T-cell (primary cell): ENCODE data around the gene ENOX1. TPM values are rescaled to one million over a fixed set of nuclear protein-coding genes. Genes with fewer than 3 reads are reported as not detected.

ENCODE experiments used
- ATAC-seq, 4 experiments: fragments of 200-7000 bp in 3 of 4; fragments of 150-1000 bp in 1 of 4; cut with Tn5 transposase; replicated peaks in 1 of 4; 1 replicate in 3 of 4; 2 replicates in 1 of 4; pipeline ENCODE4 v1.10.0; 2021; ENCODE audit warnings: moderate library complexity in 3 of 4, mild to moderate bottlenecking in 2 of 4, moderate number of reproducible peaks in 1 of 4
- CTCF ChIA-PET, 2 donors: fragments of 300-600 bp; sonication (Branson Sonifier 250); formaldehyde crosslinking; loops; one replicate each; lab custom pipeline; 2022; ENCODE audit warnings: antibody characterized with exemption in 2 of 2; lab: Charles Lee
- POLR2A ChIA-PET, 2 donors: fragments of 300-600 bp; sonication (Branson Sonifier 250); formaldehyde crosslinking; loops; one replicate each; lab custom pipeline; 2022; ENCODE audit warnings: antibody characterized with exemption in 2 of 2; lab: Charles Lee
- DNase-seq, 35 experiments: peaks; one replicate each; pipeline versions ENCODE4 v3.0.0 to v3.0.0-alpha.2; 2013 to 2023
- H3K27ac ChIP-seq: one replicate; pipeline ENCODE4 v1.5.1; 2013; ENCODE audit warnings: low read length
- H3K27me3 ChIP-seq, 2 experiments: replicated peaks in 1 of 2; 1 replicate in 1 of 2; 2 replicates in 1 of 2; pipeline versions ENCODE4 v1.6.1 to v1.7.0; 2013; ENCODE audit warnings: low read length in 1 of 2, mixed read lengths in 1 of 2; ENCODE audit not compliant: control insufficient read depth in 2 of 2, insufficient read depth in 2 of 2; ENCODE audit errors: extremely low read depth in 1 of 2
- H3K36me3 ChIP-seq, 2 donors: 1 replicate in 1 of 2; 2 replicates in 1 of 2; pipeline versions ENCODE4 v1.6.1 to v1.7.0; 2013; ENCODE audit warnings: low read length in 1 of 2; ENCODE audit not compliant: control insufficient read depth in 2 of 2, insufficient read depth in 1 of 2; ENCODE audit errors: extremely low read depth in 1 of 2
- H3K4me1 ChIP-seq, 2 experiments: 1 replicate in 1 of 2; 2 replicates in 1 of 2; pipeline versions ENCODE4 v1.6.1 to v1.7.0; 2013; ENCODE audit warnings: low read length in 2 of 2, mixed read lengths in 1 of 2; ENCODE audit not compliant: insufficient read depth in 2 of 2, control insufficient read depth in 1 of 2; ENCODE audit errors: extremely low read depth in 1 of 2
- H3K4me3 ChIP-seq, 2 donors: 1 replicate in 1 of 2; 2 replicates in 1 of 2; pipeline versions ENCODE4 v1.5.1 to v1.7.0; 2013; ENCODE audit warnings: mild to moderate bottlenecking in 2 of 2, low read length in 1 of 2, moderate library complexity in 1 of 2; ENCODE audit not compliant: control insufficient read depth in 1 of 2; ENCODE audit errors: extremely low read depth in 1 of 2
- H3K9me3 ChIP-seq: 2 replicates; pipeline ENCODE4 v1.7.0; 2013
- H3K27ac Mint-ChIP-seq, 2 donors: one replicate each; pipeline ENCODE4 v1.8.0; 2020 to 2021; ENCODE audit warnings: mild to moderate bottlenecking in 2 of 2, mixed read lengths in 2 of 2
- H3K27me3 Mint-ChIP-seq, 2 donors: one replicate each; pipeline ENCODE4 v1.8.0; 2021 to 2022; ENCODE audit warnings: mixed read lengths in 2 of 2
- H3K36me3 Mint-ChIP-seq: one replicate; pipeline ENCODE4 v1.8.0; 2021; ENCODE audit warnings: mixed read lengths
- H3K4me1 Mint-ChIP-seq, 3 donors: one replicate each; pipeline ENCODE4 v1.8.0; 2020 to 2022; ENCODE audit warnings: mixed read lengths in 3 of 3, mild to moderate bottlenecking in 1 of 3
- H3K4me3 Mint-ChIP-seq, 3 donors: one replicate each; pipeline ENCODE4 v1.8.0; 2020 to 2022; ENCODE audit warnings: mild to moderate bottlenecking in 3 of 3, mixed read lengths in 3 of 3, moderate library complexity in 3 of 3
- H3K9me3 Mint-ChIP-seq, 3 donors: one replicate each; pipeline ENCODE4 v1.8.0; 2020 to 2022; ENCODE audit warnings: mixed read lengths in 3 of 3
- WGBS: methylation state at CpG from one replicate; pipeline ENCODE4 v1.1.5; 2013; ENCODE audit warnings: missing lambda C conversion rate; ENCODE audit not compliant: insufficient coverage; 5-methylcytosine and 5-hydroxymethylcytosine counted together
- total RNA-seq, 35 experiments: library from RNA in 6 of 35; stranded (reverse) in 6 of 35; fragments of 120-200 nt in 1 of 35; gene quantifications; one replicate each; pipeline versions ENCODE4 v1.2.1 to v1.2.4 and lab custom pipeline; 2013 to 2026

The ENOX1 gene
- total RNA-seq, 5 donors from 2014 or later (not counting 1 experiment from before 2014, with no cell fraction given) = 0.10 TPM; not detected in 4

DNA sequence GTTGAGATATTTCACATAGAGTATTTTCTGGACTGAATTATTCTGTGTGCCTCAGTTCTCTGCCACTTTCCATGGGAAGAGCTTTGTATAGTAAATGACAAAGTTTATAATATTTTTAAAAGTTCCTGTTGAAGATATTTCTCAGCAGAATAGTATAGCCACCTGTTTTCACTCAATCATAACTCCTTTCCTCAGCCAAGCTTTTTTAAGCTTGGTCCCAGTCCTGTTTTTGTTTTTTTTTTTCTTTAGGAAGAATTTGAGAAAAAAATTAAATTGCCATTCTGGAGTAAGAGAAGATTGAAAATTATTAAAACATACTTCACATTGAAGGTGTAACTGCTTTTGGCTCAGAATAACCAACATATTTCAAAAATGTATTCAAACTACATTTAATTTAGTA is 55.5 kb downstream of the ENOX1 start:
- no peak for ATAC-seq
- Mint-ChIP-seq H3K4me3 (no peak overlapping the region), H3K27me3 (peaks cover 8 to 9% of the 10 kb centered on the region in 2 donors), H3K4me1 (no peaks in the 10 kb centered on the region), H3K36me3 (no peaks in the 10 kb centered on the region), H3K27ac (no peak overlapping the region), H3K9me3 (no peaks in the 10 kb centered on the region)
- H3K27me3 ChIP-seq = no peaks in the 10 kb centered on the region
- H3K27ac ChIP-seq = no peak overlapping the region
- no peaks in the 10 kb centered on the region for H3K9me3 ChIP-seq
- no peaks in the 10 kb centered on the region for H3K4me1 ChIP-seq
- no peaks in the 10 kb centered on the region for H3K36me3 ChIP-seq
- ChIA-PET POLR2A (interaction anchor here in 1 of 2 donors (0.7 kb wide), 1 partner anchor 825 kb away, joined by 3 read pairs; no protein-coding TSS in a partner anchor), CTCF (interaction anchor here in 1 of 2 donors (0.7 kb wide), 1 partner anchor 395 kb away, joined by 4 read pairs; no protein-coding TSS in a partner anchor)
- no peak for DNase-seq
- H3K4me3 ChIP-seq = no peak overlapping the region

- H3K9me3 Mint-ChIP-seq = no peaks in the 10 kb centered on the region
- WGBS = 100% methylated on average over 2 of the region's 3 CpGs
- ChIA-PET CTCF (no interaction called here), POLR2A (interaction anchor here in 1 of 2 donors (0.6 to 0.7 kb wide), 2 partner anchors 94 to 825 kb away, joined by 3 read pairs; no protein-coding TSS in a partner anchor)
- no peak overlapping the region for H3K27ac Mint-ChIP-seq
- ATAC-seq (no peak), DNase-seq (no peak)
- Histone ChIP-seq H3K4me1 (no peaks in the 10 kb centered on the region), H3K4me3 (no peak overlapping the region), H3K27ac (no peak overlapping the region), H3K36me3 (no peaks in the 10 kb centered on the region), H3K27me3 (no peaks in the 10 kb centered on the region), H3K9me3 (no peaks in the 10 kb centered on the region)
- peaks cover 8 to 9% of the 10 kb centered on the region in 2 donors for H3K27me3 Mint-ChIP-seq
- H3K4me3 Mint-ChIP-seq = no peak overlapping the region
- H3K4me1 Mint-ChIP-seq = no peaks in the 10 kb centered on the region
- H3K36me3 Mint-ChIP-seq = no peaks in the 10 kb centered on the region
These were observed 56.1 kb downstream of the ENOX1 start for GRCh38 chr13:43730642-43731041.

DNA sequence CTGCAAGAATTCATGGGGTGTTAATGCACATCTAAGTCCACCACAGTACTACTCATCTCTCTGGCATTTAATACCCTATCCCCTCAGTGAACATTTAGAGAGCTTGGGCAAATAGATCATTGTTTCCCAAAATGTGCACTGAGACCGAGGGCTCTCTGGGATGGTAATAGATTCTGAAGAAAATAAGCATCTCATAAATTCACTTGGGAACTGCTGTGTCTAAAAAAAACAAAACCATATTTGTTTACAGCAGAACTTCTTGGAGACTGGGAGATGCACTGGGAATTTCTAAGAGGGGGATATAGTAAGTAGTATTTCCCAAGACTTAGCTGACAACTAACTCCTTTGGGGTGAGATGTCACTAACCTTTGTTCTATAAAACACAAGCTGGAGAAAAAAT is 58.4 kb downstream of the ENOX1 start:
- H3K9me3 Mint-ChIP-seq = no peaks in the 10 kb centered on the region
- no peak for DNase-seq
- no peak overlapping the region for H3K4me3 Mint-ChIP-seq
- Histone ChIP-seq H3K9me3 (no peaks in the 10 kb centered on the region), H3K4me3 (no peak overlapping the region), H3K36me3 (no peaks in the 10 kb centered on the region), H3K27ac (no peak overlapping the region), H3K4me1 (no peaks in the 10 kb centered on the region), H3K27me3 (no peaks in the 10 kb centered on the region)
- no peaks in the 10 kb centered on the region for H3K36me3 Mint-ChIP-seq
- H3K4me1 Mint-ChIP-seq = no peaks in the 10 kb centered on the region
- H3K27me3 Mint-ChIP-seq = peaks cover 9 to 12% of the 10 kb centered on the region in 2 donors
- no peak for ATAC-seq
- no CpG with 5 or more reads among the region's 1 CpG for WGBS
- POLR2A ChIA-PET = no interaction called here
- H3K27ac Mint-ChIP-seq = no peak overlapping the region
- CTCF ChIA-PET = no interaction called here

DNA sequence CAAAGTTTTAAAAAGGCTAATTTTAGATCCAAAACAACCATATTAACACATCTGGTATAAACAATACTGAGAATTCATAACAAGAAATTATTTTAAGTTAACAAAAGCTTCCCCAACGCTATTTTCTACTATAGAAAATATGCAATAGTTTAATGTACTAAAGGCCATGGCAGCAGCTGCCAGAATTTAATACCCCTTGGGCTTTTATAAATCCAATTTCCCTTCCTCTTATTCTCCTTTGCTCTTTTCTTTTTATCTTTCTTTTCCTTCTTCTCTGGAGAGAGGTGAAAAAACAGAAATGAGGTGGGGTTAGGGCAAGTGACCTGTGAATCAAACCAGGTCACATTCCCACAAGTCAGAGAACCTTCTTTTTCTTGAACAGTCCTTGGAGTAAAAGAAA is 58.9 kb downstream of the ENOX1 start:
- no peak overlapping the region for H3K27ac Mint-ChIP-seq
- no peak overlapping the region for H3K27ac ChIP-seq
- no CpG with 5 or more reads among the region's 1 CpG for WGBS
- ChIA-PET POLR2A (no interaction called here), CTCF (no interaction called here)
- H3K9me3 ChIP-seq = no peaks in the 10 kb centered on the region
- no peaks in the 10 kb centered on the region for H3K27me3 ChIP-seq
- no peaks in the 10 kb centered on the region for H3K36me3 Mint-ChIP-seq
- H3K4me1 Mint-ChIP-seq = no peaks in the 10 kb centered on the region
- no peak for ATAC-seq
- H3K9me3 Mint-ChIP-seq = no peaks in the 10 kb centered on the region
- peaks cover 9 to 11% of the 10 kb centered on the region in 2 donors for H3K27me3 Mint-ChIP-seq
- no peak overlapping the region for H3K4me3 ChIP-seq
- H3K4me1 ChIP-seq = no peaks in the 10 kb centered on the region
- no peak overlapping the region for H3K4me3 Mint-ChIP-seq
- no peaks in the 10 kb centered on the region for H3K36me3 ChIP-seq
- DNase-seq = no peak

GRCh38 chr13:43725460-43725859 is 61.3 kb downstream of the ENOX1 start:
- Mint-ChIP-seq H3K27me3 (peaks cover 5 to 12% of the 10 kb centered on the region in 2 donors), H3K4me1 (no peaks in the 10 kb centered on the region), H3K4me3 (no peak overlapping the region), H3K9me3 (no peaks in the 10 kb centered on the region), H3K27ac (no peak overlapping the region), H3K36me3 (no peaks in the 10 kb centered on the region)
- ChIA-PET CTCF (no interaction called here), POLR2A (no interaction called here)
- H3K36me3 ChIP-seq = no peaks in the 10 kb centered on the region
- H3K27ac ChIP-seq = no peak overlapping the region
- H3K4me3 ChIP-seq = no peak overlapping the region
- no peaks in the 10 kb centered on the region for H3K27me3 ChIP-seq
- H3K4me1 ChIP-seq = no peaks in the 10 kb centered on the region
- WGBS = 57% methylated on average over 3 of the region's 6 CpGs
- H3K9me3 ChIP-seq = no peaks in the 10 kb centered on the region
- no peak for DNase-seq
- ATAC-seq = no peak

GRCh38 chr13:43720780-43721397 is 65.9 kb downstream of the ENOX1 start:
- H3K4me1 Mint-ChIP-seq = no peaks in the 10 kb centered on the region
- H3K4me1 ChIP-seq = no peaks in the 10 kb centered on the region
- no peaks in the 10 kb centered on the region for H3K36me3 ChIP-seq
- H3K27me3 Mint-ChIP-seq = peaks cover 2 to 18% of the 10 kb centered on the region in 2 donors
- no CpG with 5 or more reads among the region's 2 CpGs for WGBS
- H3K9me3 Mint-ChIP-seq = no peaks in the 10 kb centered on the region
- no peaks in the 10 kb centered on the region for H3K27me3 ChIP-seq
- CTCF ChIA-PET = no interaction called here
- ATAC-seq = no peak
- no peaks in the 10 kb centered on the region for H3K36me3 Mint-ChIP-seq
- no peak overlapping the region for H3K4me3 Mint-ChIP-seq
- no peak for DNase-seq
- POLR2A ChIA-PET = no interaction called here
- no peaks in the 10 kb centered on the region for H3K9me3 ChIP-seq
- no peak overlapping the region for H3K4me3 ChIP-seq
- H3K27ac Mint-ChIP-seq = no peak overlapping the region
- no peak overlapping the region for H3K27ac ChIP-seq
